GM19463 (cell line): Measurements from ENCODE around the gene SPEF1.
"Not testable (repeated sequence)": the region's sequence is repeated elsewhere in the genome, so short reads cannot be mapped to it uniquely, and the experiment has no call there.

Experiments
- ATAC-seq: cut with Tn5 transposase; IDR thresholded peaks from one replicate; pipeline ENCODE4 v1.9.1; 2021; ENCODE audit warnings: mild to moderate bottlenecking, moderate library complexity; ENCODE audit not compliant: unreplicated experiment

The SPEF1 gene

DNA sequence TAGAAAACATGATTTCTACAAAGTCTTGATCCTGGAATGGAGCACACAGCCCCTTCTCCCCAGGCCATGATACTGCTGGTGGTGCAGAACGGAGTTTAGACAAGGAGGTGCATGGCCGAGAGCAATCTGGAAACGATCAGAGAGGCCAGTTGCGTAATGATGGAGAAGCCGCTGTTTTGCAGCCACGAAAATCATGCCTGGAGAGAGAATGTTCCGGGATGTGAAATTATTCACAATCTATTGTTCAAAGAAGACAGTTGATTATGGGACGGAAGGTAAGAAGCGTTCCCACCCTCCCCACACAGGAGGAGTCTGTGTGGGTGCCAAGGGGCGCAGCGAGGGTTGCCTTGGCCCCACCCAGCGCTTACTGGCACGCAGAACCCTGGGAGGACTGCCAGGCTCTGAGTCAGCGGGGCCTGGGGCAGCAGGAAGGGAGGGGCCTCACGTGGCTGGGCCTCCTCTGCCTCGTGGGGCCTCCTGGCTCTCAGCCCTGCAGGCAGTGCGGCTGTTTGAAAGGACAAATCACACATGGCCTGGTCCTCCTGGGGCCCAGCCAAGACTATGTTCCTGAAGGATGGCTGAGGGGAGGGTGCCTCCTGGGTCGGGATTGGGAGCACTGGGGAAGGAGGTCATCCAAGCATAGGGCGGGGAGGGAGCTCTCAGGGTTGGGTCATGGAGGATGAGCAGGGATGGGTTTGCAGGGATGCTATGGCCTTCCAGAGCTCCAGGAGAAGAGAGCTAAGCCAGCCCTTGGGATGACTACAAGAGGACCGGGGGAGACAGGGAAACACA is 30.4 kb upstream of the SPEF1 start:
- ATAC-seq, result peak; percentile 78

DNA sequence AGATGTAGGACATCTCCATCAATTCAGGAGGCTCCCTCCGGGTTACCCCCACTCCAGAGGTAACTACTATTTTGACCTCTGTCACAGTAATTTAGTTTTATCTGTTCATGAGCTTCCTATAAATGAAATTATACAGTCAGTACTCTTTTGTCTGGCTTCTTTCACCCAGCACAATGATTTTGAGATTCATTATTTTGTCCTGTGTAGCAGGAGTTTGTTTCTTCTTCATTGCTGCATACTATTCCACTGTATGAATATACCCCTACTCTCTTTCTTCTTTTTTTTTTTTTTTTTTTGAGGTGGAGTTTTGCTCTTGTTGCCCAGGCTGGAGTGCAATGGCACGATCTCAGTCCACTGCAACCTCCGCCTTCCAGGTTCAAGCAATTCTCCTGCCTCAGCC is 27.3 kb upstream of the SPEF1 start:
- no peak for ATAC-seq

DNA sequence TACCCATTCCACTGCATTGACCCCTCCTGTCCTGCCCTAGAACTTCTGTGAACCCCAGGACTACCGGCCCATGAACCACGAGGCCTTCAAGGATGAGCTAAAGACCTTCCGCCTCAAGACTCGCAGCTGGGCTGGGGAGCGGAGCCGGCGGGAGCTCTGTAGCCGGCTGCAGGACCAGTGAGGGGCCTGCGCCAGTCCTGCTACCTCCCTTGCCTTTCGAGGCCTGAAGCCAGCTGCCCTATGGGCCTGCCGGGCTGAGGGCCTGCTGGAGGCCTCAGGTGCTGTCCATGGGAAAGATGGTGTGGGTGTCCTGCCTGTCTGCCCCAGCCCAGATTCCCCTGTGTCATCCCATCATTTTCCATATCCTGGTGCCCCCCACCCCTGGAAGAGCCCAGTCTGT is 23.5 kb upstream of the SPEF1 start:
- ATAC-seq, result no peak

DNA sequence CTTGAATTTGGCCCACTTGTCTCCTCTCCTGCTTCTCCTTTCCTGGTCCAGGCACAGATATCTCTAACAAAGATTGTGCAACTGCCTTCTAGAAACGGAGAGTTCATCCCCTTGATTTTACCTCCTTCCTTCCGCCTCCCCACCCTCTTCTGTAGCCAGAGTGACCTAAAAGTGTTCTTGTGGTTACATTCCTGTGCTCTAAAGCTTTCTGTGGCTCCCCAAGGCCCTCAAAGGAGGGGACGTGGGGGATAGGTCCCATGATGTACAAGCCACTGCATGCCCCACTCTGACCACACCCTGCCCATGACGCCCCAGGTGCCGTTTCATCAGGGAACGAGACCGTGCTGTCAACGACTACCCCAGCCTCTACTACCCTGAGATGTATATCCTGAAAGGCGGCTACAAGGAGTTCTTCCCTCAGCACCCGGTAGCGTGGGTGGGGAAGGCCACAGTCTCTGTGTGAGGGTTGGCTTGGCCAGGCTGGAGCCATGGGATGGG is 23.1 kb upstream of the SPEF1 start:
- no peak for ATAC-seq

DNA sequence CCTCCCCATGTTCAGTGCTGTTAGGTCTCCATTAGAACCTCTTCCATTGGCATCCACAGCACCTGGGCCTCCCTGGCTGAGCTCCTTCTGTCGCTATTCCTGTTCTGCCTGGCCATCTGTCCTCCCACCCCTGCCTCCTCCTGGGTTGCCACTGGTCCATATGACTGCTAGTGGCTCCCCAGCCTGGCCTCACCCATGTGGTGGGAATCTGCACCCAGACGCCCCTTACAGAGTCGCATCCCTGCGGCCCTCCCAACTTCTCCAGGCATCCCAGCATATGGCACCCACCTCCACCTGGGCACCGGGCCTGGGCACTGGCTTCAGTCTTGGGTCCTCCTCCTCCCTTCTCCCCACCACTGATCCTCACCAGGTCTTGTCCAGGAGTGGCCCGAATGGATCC is 22.6 kb upstream of the SPEF1 start:
- no peak for ATAC-seq

DNA sequence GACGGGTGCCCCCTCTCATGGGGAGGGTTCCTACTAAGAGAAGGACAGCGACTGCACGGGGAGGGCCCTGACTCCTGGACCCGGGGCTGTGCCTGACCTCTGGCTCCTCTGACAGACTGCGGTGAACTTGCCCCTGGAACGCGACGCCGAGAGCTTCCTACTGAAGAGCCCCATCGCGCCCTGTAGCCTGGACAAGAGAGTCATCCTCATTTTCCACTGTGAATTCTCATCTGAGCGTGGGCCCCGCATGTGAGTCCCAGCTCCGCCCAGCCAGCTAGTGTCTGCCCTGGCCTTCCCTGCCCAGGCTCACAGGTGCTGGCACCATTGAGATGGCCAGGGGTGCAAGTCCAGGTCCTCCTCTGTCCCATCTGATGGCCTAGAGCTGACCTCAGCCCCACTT is 22.0 kb upstream of the SPEF1 start:
- no peak for ATAC-seq

DNA sequence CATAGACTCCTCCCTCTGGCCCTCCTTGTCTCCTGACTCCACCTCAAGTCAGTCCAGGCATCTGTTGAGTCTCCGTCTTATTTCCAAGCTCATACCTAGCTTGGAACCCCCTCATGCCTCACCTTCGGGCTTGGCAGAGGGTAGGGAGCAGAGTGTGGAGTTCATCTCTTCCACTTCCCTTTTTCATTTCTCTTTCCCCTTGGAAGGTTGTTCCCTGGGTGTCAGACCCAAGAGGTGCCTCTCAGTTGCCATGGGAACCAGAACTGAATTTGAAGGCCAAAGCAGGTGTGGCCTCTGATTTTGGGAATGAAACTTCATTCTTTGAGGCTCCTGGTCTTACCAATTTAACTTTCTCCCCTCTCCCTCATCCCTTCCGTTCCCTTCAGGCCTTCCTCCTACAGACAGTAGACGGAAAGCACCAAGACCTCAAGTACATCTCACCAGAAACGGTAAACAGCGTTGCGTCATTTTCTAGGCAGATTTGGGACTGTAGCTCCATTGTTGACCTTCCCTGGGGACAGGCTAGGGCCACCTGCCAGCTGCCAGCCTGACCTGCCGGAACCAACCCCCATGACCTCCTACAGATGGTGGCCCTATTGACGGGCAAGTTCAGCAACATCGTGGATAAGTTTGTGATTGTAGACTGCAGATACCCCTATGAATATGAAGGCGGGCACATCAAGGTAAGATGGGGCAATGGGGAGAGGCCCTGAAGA is 21.4 kb upstream of the SPEF1 start:
- ATAC-seq, result no peak

DNA sequence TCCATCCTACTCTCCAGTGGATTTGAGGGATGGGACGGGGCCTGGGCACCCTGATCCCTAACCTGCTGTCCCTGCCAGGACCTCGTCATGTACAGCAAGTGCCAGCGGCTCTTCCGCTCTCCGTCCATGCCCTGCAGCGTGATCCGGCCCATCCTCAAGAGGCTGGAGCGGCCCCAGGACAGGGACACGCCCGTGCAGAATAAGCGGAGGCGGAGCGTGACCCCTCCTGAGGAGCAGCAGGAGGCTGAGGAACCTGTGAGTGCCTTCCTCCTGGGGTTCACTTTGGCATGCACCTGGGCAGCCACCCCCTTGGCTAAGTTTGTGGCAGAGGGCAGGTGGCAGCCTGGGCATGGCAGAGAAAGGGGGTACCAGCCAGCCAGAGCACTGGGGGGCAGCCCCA is 20.6 kb upstream of the SPEF1 start:
- ATAC-seq, result no peak

DNA sequence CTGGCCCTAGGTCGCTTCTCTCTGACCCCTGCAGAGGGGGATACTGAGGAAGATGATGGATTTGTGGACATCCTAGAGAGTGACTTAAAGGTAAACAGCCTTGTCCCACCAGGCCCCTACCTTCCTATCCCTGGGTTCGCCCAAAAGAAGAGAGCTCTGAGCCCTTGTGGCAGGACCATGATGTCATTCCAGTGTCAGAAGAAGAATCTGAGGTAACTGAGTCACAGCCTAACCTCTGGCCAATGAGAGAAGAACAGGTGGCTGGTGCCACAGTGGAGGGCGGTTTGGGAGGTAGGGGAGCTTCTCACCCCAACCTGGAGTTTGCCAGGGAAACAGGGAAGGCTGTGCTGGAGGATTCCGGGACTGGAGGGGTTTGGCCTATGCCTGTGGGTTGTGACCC is 20.1 kb upstream of the SPEF1 start:
- ATAC-seq, result no peak

DNA sequence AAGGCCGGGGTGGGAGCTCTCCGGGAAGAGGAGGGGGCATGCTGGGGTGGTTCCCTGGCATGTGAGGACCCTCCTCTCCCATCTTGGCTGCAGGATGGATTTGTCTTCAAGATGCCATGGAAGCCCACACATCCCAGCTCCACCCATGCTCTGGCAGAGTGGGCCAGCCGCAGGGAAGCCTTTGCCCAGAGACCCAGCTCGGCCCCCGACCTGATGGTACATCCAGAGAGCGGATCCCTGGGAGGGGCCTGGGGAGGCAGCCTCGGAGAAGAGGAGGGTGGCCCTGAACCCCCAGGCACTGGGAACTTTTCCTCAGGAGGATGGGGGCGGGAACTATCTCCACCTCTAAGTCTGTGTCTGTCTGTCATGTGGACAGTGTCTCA is 19.6 kb upstream of the SPEF1 start:
- no peak for ATAC-seq

DNA sequence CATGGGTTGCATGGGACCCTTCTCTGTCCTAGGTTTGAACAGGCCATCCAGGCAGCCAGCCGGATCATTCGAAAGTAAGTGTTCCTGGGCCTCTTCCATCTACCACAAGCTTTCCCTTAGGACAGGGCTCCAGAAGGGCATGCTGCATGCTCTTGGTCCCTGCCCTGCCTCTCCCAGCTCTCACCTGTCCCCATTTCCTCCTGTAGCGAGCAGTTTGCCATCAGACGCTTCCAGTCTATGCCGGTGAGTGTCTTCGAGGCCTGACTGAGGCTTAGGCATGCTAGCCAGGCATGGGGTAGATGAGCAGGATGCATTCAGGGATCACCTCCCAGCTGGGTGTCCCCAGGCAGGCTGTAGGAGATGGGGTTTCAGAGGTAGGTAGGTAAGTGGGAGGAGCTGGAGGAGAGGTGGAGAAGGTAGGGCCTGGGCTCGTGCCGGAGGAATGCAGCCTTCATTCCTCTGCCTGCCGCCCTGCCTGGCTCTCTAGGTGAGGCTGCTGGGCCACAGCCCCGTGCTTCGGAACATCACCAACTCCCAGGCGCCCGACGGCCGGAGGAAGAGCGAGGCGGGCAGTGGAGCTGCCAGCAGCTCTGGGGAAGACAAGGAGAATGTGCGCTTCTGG is 19.1 kb upstream of the SPEF1 start:
- no peak for ATAC-seq

DNA sequence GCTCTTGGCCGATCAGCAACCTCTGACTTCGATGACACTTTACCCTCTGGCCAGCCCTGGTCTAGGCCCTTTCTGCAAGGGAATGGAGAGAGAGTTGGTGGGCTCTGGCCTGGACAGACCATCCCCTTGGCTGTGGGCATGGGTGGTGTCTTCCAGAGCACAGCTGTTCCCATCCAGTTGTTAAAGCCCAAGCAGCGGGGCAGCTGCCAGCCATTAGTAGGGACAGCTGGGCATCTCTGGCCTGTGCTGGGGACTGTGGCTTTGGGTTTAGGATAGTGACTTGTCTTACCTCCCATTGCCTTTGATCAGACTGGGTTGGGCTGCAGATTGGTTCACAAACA is 17.6 kb upstream of the SPEF1 start:
- ATAC-seq, result no peak

DNA sequence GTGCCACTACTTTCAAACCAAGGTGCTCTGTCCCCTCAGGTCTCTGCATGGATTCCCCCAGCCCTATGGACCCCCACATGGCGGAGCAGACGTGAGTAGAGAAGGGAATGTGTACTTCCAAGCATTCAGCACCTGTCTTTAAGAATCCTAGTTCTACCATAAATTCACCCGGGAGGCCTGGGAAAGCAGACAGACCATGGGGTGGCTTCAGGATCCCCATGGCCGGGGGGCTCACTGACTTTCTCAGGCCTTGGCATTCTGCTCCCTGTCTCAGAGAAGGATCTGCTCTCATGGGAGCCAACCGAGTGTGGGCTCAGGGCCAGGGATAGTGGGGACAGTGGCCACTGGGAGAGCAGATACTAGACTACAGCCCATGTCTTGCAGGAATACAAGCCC is 17.1 kb upstream of the SPEF1 start:
- ATAC-seq, result no peak

DNA sequence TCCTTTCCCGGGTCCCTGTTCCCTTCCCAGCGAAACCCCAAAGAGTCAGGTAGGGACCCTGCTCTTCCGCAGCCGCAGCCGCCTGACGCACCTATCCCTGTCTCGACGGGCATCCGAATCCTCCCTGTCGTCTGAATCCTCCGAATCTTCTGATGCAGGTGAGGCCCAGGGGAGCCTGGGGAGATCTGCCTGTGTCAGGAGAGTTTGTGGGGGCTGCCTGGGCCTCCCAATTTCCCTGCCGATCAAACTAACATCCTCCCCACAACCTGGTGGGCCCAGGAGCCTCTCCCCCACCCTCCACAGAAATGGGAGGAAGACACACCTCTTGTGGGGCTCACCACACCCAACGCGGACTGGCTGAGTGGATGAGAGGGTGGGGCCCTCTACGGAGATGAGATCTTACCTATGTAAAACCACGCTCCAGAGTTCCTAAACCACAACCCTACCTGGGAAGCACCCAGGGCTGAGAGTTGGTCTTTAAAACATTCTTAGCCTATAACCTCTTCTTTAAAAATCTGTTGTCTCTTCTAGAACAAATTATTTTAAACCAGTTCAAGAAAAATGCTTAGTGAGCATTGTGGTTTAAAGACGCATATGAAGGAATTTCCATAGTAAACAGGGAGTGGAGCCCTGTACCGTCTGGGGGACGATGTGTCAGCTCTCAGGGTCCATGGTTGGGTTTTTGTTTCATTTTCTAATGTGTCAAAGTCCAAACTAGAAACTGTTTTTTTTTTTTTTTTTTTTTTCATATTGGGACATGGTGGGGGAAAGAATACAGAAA is 16.5 kb upstream of the SPEF1 start:
- no peak for ATAC-seq

DNA sequence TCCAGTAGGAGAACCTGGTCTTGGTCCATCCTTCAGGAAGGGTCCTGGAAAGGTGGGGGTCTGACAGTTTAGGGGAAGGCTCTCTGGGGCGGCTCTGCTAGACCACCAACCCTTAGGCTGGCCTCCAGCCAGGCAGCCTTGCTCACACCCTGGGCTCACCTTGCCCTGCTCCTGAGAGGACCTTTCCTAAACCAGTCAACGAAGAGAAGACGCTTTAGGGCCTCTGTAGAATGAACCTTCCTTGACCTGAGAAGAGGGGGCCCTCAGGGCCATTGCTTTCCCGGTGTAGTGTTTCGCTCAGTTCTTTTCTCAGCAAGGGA is 15.9 kb upstream of the SPEF1 start:
- ATAC-seq, result no peak

DNA sequence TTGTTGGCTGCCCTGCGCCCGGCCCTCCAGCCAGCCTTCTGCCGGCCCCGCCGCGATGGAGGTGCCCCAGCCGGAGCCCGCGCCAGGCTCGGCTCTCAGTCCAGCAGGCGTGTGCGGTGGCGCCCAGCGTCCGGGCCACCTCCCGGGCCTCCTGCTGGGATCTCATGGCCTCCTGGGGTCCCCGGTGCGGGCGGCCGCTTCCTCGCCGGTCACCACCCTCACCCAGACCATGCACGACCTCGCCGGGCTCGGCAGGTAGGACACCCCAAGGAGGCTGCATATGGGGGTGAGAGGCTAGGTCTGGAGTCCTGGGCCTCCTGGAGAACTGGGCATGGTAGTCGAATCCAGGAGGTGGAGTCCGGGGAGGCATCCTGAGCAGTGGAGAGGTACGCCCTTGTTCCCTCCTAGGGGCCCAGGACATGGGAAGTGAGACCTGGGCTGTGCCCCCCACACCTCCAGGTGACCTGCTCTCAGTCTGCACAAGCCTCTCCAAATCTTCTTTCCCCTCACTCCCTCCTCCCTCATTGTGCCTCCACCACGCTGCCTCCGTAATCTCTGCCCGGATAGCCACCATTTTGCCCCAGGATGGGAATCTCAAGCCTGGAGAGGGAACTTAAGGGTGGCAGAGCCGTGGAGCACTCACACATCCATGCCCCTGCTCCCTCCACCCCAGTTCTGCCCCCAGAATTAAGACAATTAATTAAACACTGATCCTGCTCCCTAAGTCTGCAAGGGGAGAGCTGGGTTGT is 15.4 kb upstream of the SPEF1 start:
- no peak for ATAC-seq

DNA sequence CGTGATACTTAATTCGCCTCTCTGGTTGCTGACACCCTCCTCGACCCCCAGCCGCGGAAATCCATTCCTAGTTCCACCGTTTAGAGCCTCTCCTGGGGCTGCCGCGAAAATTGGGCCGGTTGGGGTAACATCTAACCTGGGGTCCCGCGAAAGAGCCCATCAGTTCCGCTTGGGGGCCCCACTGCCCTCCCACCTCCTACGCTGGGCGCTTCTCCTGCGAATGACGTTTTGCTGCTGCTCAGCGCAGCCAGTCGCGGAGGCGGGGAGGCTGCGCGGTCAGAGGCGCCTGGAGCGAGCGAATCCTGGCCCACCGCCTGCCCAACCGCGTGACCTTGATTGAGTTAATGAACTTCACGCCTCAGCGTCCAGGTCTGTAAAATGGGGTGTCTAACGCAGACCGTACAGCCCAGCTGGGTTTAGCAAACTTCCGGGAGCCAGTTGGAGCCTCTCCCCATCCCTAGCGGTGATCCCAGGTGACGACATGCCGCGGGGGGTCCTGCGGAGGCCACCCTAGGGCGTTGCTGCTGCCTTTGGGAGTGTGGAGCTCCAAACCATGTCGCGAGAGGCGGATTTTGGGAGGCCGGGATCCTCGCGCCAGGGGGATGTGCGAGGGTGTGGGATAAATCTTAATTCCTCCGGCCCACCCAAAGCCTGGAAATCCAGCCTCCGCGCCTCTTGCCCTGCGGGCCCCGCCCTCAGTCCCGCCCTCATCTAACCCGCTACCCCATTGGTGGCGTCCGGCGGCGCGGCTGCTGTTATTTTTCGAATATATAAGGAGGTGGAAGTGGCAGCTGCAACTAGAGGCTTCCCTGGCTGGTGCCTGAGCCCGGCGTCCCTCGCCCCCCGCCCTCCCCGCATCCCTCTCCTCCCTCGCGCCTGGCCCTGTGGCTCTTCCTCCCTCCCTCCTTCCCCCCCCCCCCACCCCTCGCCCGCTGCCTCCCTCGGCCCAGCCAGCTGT is 14.5 kb upstream of the SPEF1 start, which contains the start of gene CDC25B:
TSS of gene CDC25B (plus strand) at position 800 of the 958 bp plus-strand sequence. CDS start 222 bp downstream, outside the sequence.
- ATAC-seq, result peak; percentile 57

DNA sequence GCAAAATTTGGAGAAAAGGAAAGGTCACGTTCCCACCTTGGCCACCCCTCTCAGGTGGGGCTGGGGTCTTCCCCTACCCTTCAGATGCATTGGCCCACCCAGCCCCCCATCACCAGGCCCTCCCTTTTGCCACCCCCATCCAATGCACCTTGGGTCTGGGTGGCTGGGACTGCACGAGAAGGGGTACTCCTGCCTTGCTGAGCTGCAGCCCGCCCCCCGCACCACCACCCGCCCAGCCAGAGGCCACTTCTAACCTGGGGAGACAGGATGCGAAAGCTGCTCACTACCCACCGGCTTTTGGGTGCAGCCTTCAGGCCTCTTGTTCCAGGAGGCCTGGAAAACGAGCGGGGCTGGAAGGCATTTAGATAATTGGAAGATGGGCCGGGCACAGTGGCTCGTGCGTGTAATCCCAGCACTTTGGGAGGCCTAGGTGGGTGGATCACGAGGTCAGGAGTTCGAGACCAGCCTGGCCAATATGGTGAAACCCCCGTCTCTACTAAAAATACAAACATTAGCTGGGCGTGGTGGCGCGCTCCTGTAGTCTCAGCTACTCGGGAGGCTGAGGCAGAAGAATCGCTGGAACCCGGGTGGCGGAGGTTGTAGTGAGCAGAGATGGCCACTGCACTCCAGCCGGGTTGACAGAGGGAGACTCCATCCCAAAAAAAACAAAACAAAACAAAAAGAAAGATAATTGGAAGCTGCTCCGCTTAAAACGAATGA is 13.6 kb upstream of the SPEF1 start:
- no peak for ATAC-seq

DNA sequence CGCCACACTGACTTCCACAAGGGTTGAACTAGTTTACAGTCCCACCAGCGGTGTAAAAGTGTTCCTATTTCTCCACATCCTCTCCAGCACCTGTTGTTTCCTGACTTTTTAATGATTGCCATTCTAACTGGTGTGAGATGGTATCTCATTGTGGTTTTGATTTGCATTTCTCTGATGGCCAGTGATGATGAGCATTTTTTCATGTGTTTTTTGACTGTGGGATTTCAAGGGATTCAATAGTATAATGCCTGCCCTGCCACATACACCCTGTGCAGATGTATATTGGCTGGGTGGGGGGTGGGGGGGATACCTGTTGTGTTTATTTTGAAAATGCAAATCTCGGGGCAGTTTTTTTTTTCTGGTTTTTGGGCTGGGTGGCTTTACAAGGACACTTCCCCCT is 12.9 kb upstream of the SPEF1 start:
- not testable (repeated sequence) for ATAC-seq
